Activated B cell treated with CpG ODN at 0.5 μM for 24 hours (primary cell): ENCODE data around the gene MMP20. TPM values are rescaled to one million over a fixed set of nuclear protein-coding genes. Genes with fewer than 3 reads are reported as not detected.
A peak's percentile ranks its signal among the peaks of the same experiment; 100 is the strongest.

Source experiments
- ATAC-seq: fragments of 200-7000 bp; cut with Tn5 transposase; one replicate; pipeline ENCODE4 v1.10.0; 2021; ENCODE audit warnings: low read depth, mild to moderate bottlenecking, moderate library complexity
- CTCF ChIA-PET: fragments of 350-600 bp; sonication (Branson Sonifier 250); formaldehyde crosslinking; loops from one replicate; lab custom pipeline; 2021; ENCODE audit warnings: antibody characterized with exemption; lab: Charles Lee
- POLR2A ChIA-PET: fragments of 350-600 bp; sonication (Branson Sonifier 250); formaldehyde crosslinking; loops from one replicate; lab custom pipeline; 2021; ENCODE audit warnings: antibody characterized with exemption; lab: Charles Lee
- DNase-seq: peaks from one replicate; pipeline ENCODE4 v3.0.0; 2022
- H3K27ac Mint-ChIP-seq: one replicate; pipeline ENCODE4 v1.8.0; 2020; ENCODE audit warnings: mixed read lengths
- H3K27me3 Mint-ChIP-seq: one replicate; pipeline ENCODE4 v1.8.0; 2021; ENCODE audit warnings: mixed read lengths
- H3K36me3 Mint-ChIP-seq: one replicate; pipeline ENCODE4 v1.8.0; 2021; ENCODE audit warnings: low read depth, mixed read lengths
- H3K4me1 Mint-ChIP-seq: one replicate; pipeline ENCODE4 v1.8.0; 2021; ENCODE audit warnings: mixed read lengths
- H3K4me3 Mint-ChIP-seq: one replicate; pipeline ENCODE4 v1.8.0; 2020; ENCODE audit warnings: mild to moderate bottlenecking, mixed read lengths
- H3K9me3 Mint-ChIP-seq: one replicate; pipeline ENCODE4 v1.8.0; 2020; ENCODE audit warnings: mixed read lengths
- CTCF ChIP-seq: fragments of 200-600 bp; IDR thresholded peaks from one replicate; pipeline ENCODE4 v1.8.0; 2022; ENCODE audit warnings: antibody characterized with exemption, mild to moderate bottlenecking
- intact Hi-C: fragments of 100-400 bp; cut with micrococcal nuclease; formaldehyde crosslinking; loops from one replicate; pipeline ENCODE4 v1.15.1; 2024
- total RNA-seq: library from RNA; stranded (reverse); gene quantifications from 2 replicates; pipeline ENCODE4 v1.2.3, GENCODE V29; 2022

The MMP20 gene
- total RNA-seq, 1 donor from 2014 or later, result not detected

GRCh38 chr11:102544594-102544993 lies 80.5 kb downstream of the MMP20 start:
- Mint-ChIP-seq H3K36me3 (no peaks in the 10 kb centered on the region), H3K27ac (peak overlapping the region; percentile 91), H3K4me1 (peaks cover 64% of the 10 kb centered on the region), H3K27me3 (no peaks in the 10 kb centered on the region), H3K9me3 (no peaks in the 10 kb centered on the region), H3K4me3 (peak overlapping the region; percentile 15)
- ATAC-seq (no peak), DNase-seq (no peak)
- TF ChIP-seq CTCF, result no peak
- POLR2A ChIA-PET, result interaction anchor here (0.7 to 2.4 kb wide), 2 partner anchors 10 to 68 kb away, joined by 5 to 6 read pairs; no protein-coding TSS in a partner anchor
- CTCF ChIA-PET, result interaction anchor here (0.7 to 0.8 kb wide), 2 partner anchors 14 to 49 kb away, joined by 3 to 5 read pairs; partner anchors contain the start of gene MMP7
- intact Hi-C loops, result no loop called here

DNA sequence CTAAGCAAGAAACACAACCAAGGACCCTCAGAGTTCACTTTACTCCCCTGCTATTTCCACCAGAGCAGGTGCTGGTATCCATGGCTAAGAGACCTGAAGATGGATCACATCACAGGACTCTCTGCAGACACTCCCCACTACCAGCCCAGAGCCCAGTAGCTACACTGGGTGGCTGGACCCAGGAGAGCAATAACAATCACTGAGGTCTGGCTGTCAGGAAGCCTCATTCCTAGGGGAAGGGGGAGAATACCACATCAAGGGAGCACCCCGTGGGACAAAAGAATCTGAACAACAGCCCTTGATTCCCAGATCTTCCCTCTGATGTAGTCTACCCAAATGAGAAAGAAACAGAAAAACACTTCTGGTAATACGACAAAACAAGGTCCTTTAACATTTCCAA lies 85.6 kb downstream of the MMP20 start:
- intact Hi-C loops, result no loop called here
- no peak overlapping the region for H3K27ac Mint-ChIP-seq
- no peaks in the 10 kb centered on the region for H3K9me3 Mint-ChIP-seq
- H3K4me3 Mint-ChIP-seq, result no peak overlapping the region
- H3K36me3 Mint-ChIP-seq, result no peaks in the 10 kb centered on the region
- no peaks in the 10 kb centered on the region for H3K27me3 Mint-ChIP-seq
- no peak for ATAC-seq
- DNase-seq, result no peak
- ChIA-PET POLR2A (interaction anchor here (0.6 kb wide), 2 partner anchors 24 to 179 kb away, joined by 3 read pairs; no protein-coding TSS in a partner anchor), CTCF (interaction anchor here (1.1 kb wide), 1 partner anchor 146 kb away, joined by 5 read pairs; no protein-coding TSS in a partner anchor)
- no peak for TF ChIP-seq CTCF
- H3K4me1 Mint-ChIP-seq, result peaks cover 50% of the 10 kb centered on the region

GRCh38 chr11:102538932-102539331 lies 86.2 kb downstream of the MMP20 start:
- no peaks in the 10 kb centered on the region for H3K36me3 Mint-ChIP-seq
- ATAC-seq (no peak), DNase-seq (no peak)
- no peaks in the 10 kb centered on the region for H3K9me3 Mint-ChIP-seq
- peaks cover 49% of the 10 kb centered on the region for H3K4me1 Mint-ChIP-seq
- no peaks in the 10 kb centered on the region for H3K27me3 Mint-ChIP-seq
- no peak overlapping the region for H3K4me3 Mint-ChIP-seq
- CTCF ChIA-PET, result no interaction called here
- H3K27ac Mint-ChIP-seq, result no peak overlapping the region
- intact Hi-C loops, result no loop called here
- no peak for TF ChIP-seq CTCF
- POLR2A ChIA-PET, result interaction anchor here (0.6 kb wide), 2 partner anchors 25 to 178 kb away, joined by 3 read pairs; no protein-coding TSS in a partner anchor

- Mint-ChIP-seq H3K36me3 (no peaks in the 10 kb centered on the region), H3K4me3 (no peak overlapping the region), H3K4me1 (peaks cover 40% of the 10 kb centered on the region), H3K27ac (no peak overlapping the region), H3K27me3 (no peaks in the 10 kb centered on the region), H3K9me3 (no peaks in the 10 kb centered on the region)
- DNase-seq (no peak), ATAC-seq (peak; percentile 42)
- ChIA-PET CTCF (interaction anchor here (2.6 kb wide), 1 partner anchor 78 kb away, joined by 13 read pairs; no protein-coding TSS in a partner anchor), POLR2A (interaction anchor here (1.0 kb wide), 1 partner anchor 11 kb away, joined by 5 read pairs; no protein-coding TSS in a partner anchor)
- intact Hi-C loops, result no loop called here
- no peak for TF ChIP-seq CTCF
Measured at GRCh38 chr11:102534261-102534872, 90.8 kb downstream of the MMP20 start.

- POLR2A ChIA-PET, result no interaction called here
Measured at GRCh38 chr11:102530558-102530957, 94.6 kb downstream of the MMP20 start, which contains the start of gene MMP7. Gene MMP7, minus strand, starts transcription at chr11:102530747. Its CDS starts 47 bp downstream, at chr11:102530700.

More at GRCh38 chr11:102530558-102530957, 94.6 kb downstream of the MMP20 start, which contains the start of gene MMP7:
- ATAC-seq (peak; percentile 37), DNase-seq (no peak)
- H3K9me3 Mint-ChIP-seq, result no peaks in the 10 kb centered on the region
- no peak for TF ChIP-seq CTCF
- H3K4me3 Mint-ChIP-seq, result peak within 1 kb of the TSS; percentile 39
- intact Hi-C loops, result no loop called here
- peaks cover 17% of the 10 kb centered on the region for H3K4me1 Mint-ChIP-seq
- peak within 1 kb of the TSS; percentile 37 for H3K27ac Mint-ChIP-seq
- CTCF ChIA-PET, result interaction anchor here (0.8 kb wide), 2 partner anchors 14 to 163 kb away, joined by 4 to 5 read pairs; no protein-coding TSS in a partner anchor
- H3K36me3 Mint-ChIP-seq, result no peaks in the 10 kb centered on the region
- no peaks in the 10 kb centered on the region for H3K27me3 Mint-ChIP-seq
